Testis (tissue), 3 donors: ENCODE measurements around the gene ABHD16A. TPM values are rescaled to one million over a fixed set of nuclear protein-coding genes. Genes with fewer than 3 reads are reported as not detected.
A peak's percentile ranks its signal among the peaks of the same experiment; 100 is the strongest.

ENCODE experiments used
- DNase-seq: peaks from one replicate; pipeline ENCODE4 v3.0.0-alpha.2; 2019
- H3K27ac ChIP-seq, 2 donors: fragments of 200-600 bp; sonication (generic); one replicate each; pipeline ENCODE4 v1.5.1; 2019
- H3K27me3 ChIP-seq: fragments of 200-600 bp; sonication (generic); one replicate; pipeline ENCODE4 v1.5.1; 2019
- H3K36me3 ChIP-seq: fragments of 200-600 bp; sonication (generic); one replicate; pipeline ENCODE4 v1.5.1; 2017; ENCODE audit warnings: low read depth; ENCODE audit errors: missing control alignments
- H3K4me1 ChIP-seq: fragments of 200-600 bp; sonication (generic); one replicate; pipeline ENCODE4 v1.5.1; 2019
- H3K4me3 ChIP-seq, 2 donors: fragments of 200-600 bp; sonication (generic); one replicate each; pipeline ENCODE4 v1.5.1; 2017 to 2019
- H3K9me3 ChIP-seq: fragments of 200-600 bp; sonication (generic); one replicate; pipeline ENCODE4 v1.5.1; 2017
- CTCF ChIP-seq, 3 experiments: fragments of 450-650 bp in 2 of 3; fragments of 200-600 bp in 1 of 3; sonication (generic) in 1 of 3; IDR thresholded peaks; one replicate each; pipeline ENCODE4 v1.5.1; 2016 to 2019; ENCODE audit warnings: antibody characterized with exemption in 3 of 3, mild to moderate bottlenecking in 2 of 3, moderate library complexity in 1 of 3
- POLR2A ChIP-seq: fragments of 450-650 bp; IDR thresholded peaks from one replicate; pipeline ENCODE4 v1.6.1; 2017; ENCODE audit warnings: antibody characterized with exemption, mild to moderate bottlenecking, moderate library complexity
- WGBS, 2 donors: methylation state at CpG; one replicate each; pipeline ENCODE4 v1.1.5; 2018; 5-methylcytosine and 5-hydroxymethylcytosine counted together
- intact Hi-C: fragments of 100-400 bp; cut with DNase I; formaldehyde crosslinking; loops from one replicate; pipeline ENCODE4 v1.15.1; 2023; ENCODE audit warnings: low total_unique reads
- polyA plus RNA-seq: library from polyadenylated mRNA; stranded (reverse); fragments of 350-450 nt; fragmentation: Illumina TruSeq; extraction: RNeasy Lipid Tissue Mini Kit (QIAGEN cat#74804); gene quantifications from one replicate; pipeline ENCODE4 v1.2.3, GENCODE V29; 2014; ENCODE audit warnings: low read depth, low replicate concordance; ENCODE audit not compliant: insufficient read depth
- total RNA-seq, 2 donors: library from RNA; depleted of rRNA; stranded (reverse); fragments of >200 nt; gene quantifications; one replicate each; pipeline ENCODE4 v1.2.3, GENCODE V29; 2016

ABHD16A gene
- total and polyA plus RNA-seq, 3 donors from 2014 or later: 77.0 to 108 (median 85.9) TPM

- Histone ChIP-seq H3K4me3 (no peak within 1 kb of the TSS), H3K36me3 (no peaks in the 10 kb centered on the region), H3K9me3 (no peaks in the 10 kb centered on the region), H3K27me3 (no peaks in the 10 kb centered on the region), H3K4me1 (peaks cover 27% of the 10 kb centered on the region), H3K27ac (no peak within 1 kb of the TSS)
- intact Hi-C loops: no loop called here
- no peak for DNase-seq
- 82% methylated on average over 8 of the region's 8 CpGs for WGBS, 2 donors
- no peak for TF ChIP-seq CTCF (IDR thresholded peaks at IDR 0.05)
- TF ChIP-seq POLR2A: no peak
Observed at GRCh38 chr6:31655349-31656237, 47.5 kb downstream of the ABHD16A start, which contains the start of gene APOM. Gene APOM, plus strand, starts transcription at chr6:31655894. Its CDS starts 73 bp downstream, at chr6:31655967.

- no peak for DNase-seq
- H3K36me3 ChIP-seq: no peaks in the 10 kb centered on the region
- 85 to 90% methylated on average over 8 of the region's 8 CpGs for WGBS, 2 donors
- H3K4me3 ChIP-seq: no peak overlapping the region
- H3K9me3 ChIP-seq: no peaks in the 10 kb centered on the region
- no peak overlapping the region for H3K27ac ChIP-seq
- H3K27me3 ChIP-seq: no peaks in the 10 kb centered on the region
- H3K4me1 ChIP-seq: peaks cover 26% of the 10 kb centered on the region
- intact Hi-C loops: no loop called here
- no peak for TF ChIP-seq CTCF (IDR thresholded peaks at IDR 0.05)
- no peak for TF ChIP-seq POLR2A
Observed at GRCh38 chr6:31654574-31655348, 48.4 kb downstream of the ABHD16A start.

GRCh38 chr6:31652925-31653724 is 50.0 kb downstream of the ABHD16A start:
- WGBS, 2 donors: 5 to 6% methylated on average over 33 to 37 of the region's 37 CpGs
- peak; percentile 94 for DNase-seq
- Histone ChIP-seq H3K9me3 (no peaks in the 10 kb centered on the region), H3K4me1 (peaks cover 12% of the 10 kb centered on the region), H3K36me3 (no peaks in the 10 kb centered on the region), H3K27ac (peak overlapping the region; percentile 89 to 97), H3K27me3 (no peaks in the 10 kb centered on the region), H3K4me3 (peak overlapping the region; percentile 75 to 77)
- intact Hi-C loops: no loop called here
- TF ChIP-seq POLR2A (peak; percentile 68), CTCF (IDR thresholded peaks at IDR 0.05) (no peak)

- H3K27ac ChIP-seq: peak overlapping the region; percentile 89 to 97
- peak; percentile 87 for DNase-seq
- no peaks in the 10 kb centered on the region for H3K9me3 ChIP-seq
- H3K27me3 ChIP-seq: no peaks in the 10 kb centered on the region
- peaks cover 12% of the 10 kb centered on the region for H3K4me1 ChIP-seq
- H3K4me3 ChIP-seq: peak overlapping the region; percentile 75 to 77
- intact Hi-C loops: no loop called here
- TF ChIP-seq CTCF (IDR thresholded peaks at IDR 0.05): no peak
- WGBS, 2 donors: 1 to 3% methylated on average over 24 to 29 of the region's 29 CpGs
- H3K36me3 ChIP-seq: no peaks in the 10 kb centered on the region
Observed at GRCh38 chr6:31651602-31652191, 51.4 kb downstream of the ABHD16A start.
